ENCODE results near the gene TSGA10IP. TPM values are rescaled to one million over a fixed set of nuclear protein-coding genes. Genes with fewer than 3 reads are reported as not detected.

Gene TSGA10IP
- total and polyA plus RNA-seq, 2 experiments from 2014 or later: not detected

GRCh38 chr11:65992056-65992455 is 46.8 kb downstream of the TSGA10IP start:
- H3K4me2 ChIP-seq (ENCODE audit: unreplicated experiment): no peak overlapping the region
- TF ChIP-seq EZH2phosphoT487 (IDR thresholded peaks at IDR 0.05; ENCODE audit: insufficient read depth, low read depth) (no peak), EZH2 (IDR thresholded peaks at IDR 0.05; ENCODE audit: insufficient read depth, poor library complexity, severe bottlenecking) (no peak)
- no peak overlapping the region for H2AFZ ChIP-seq
- no peaks in the 10 kb centered on the region for H3K79me2 ChIP-seq (ENCODE audit: insufficient read depth)
- no peaks in the 10 kb centered on the region for H3K9me2 ChIP-seq (ENCODE audit: insufficient read depth)
- no peaks in the 10 kb centered on the region for H3K4me1 ChIP-seq (ENCODE audit: insufficient read depth)
- H3K9me3 ChIP-seq (ENCODE audit: low read depth): no peaks in the 10 kb centered on the region
- no peak overlapping the region for H3K4me3 ChIP-seq
- no peaks in the 10 kb centered on the region; the same call in 1 of the 2 replicates for H3K36me3 ChIP-seq (ENCODE audit: low read depth)
- DNase-seq: no peak
- WGBS, 2 experiments (ENCODE audit: low coverage in 1 of 2, low lambda C conversion rate in 2 of 2, missing lambda C conversion rate in 2 of 2): 78 to 81% methylated on average over 5 of the region's 5 CpGs
- no peaks in the 10 kb centered on the region for H3K27me3 ChIP-seq (replicated peaks; ENCODE audit: insufficient read depth)
- peaks cover 11% of the 10 kb centered on the region for H3F3A ChIP-seq (ENCODE audit: insufficient read depth)
- no peak overlapping the region for H3K27ac ChIP-seq
- in situ Hi-C loops (cut with MboI): no loop called here
- H4K20me1 ChIP-seq (ENCODE audit: insufficient read depth): no peaks in the 10 kb centered on the region
- no peak overlapping the region for H3K9ac ChIP-seq

GRCh38 chr11:65997286-65997685 is 52.0 kb downstream of the TSGA10IP start:
- H3K9me3 ChIP-seq (ENCODE audit: low read depth): no peaks in the 10 kb centered on the region
- H4K20me1 ChIP-seq (ENCODE audit: insufficient read depth): no peaks in the 10 kb centered on the region
- H3F3A ChIP-seq (ENCODE audit: insufficient read depth): peaks cover 6% of the 10 kb centered on the region
- no peaks in the 10 kb centered on the region for H3K9me2 ChIP-seq (ENCODE audit: insufficient read depth)
- no peaks in the 10 kb centered on the region for H3K27me3 ChIP-seq (replicated peaks; ENCODE audit: insufficient read depth)
- H3K79me2 ChIP-seq (ENCODE audit: insufficient read depth): peaks cover 47% of the 10 kb centered on the region
- H2AFZ ChIP-seq: no peak overlapping the region
- no peak overlapping the region for H3K4me3 ChIP-seq
- in situ Hi-C loops (cut with MboI): no loop called here
- no peak overlapping the region for H3K27ac ChIP-seq
- no peak for DNase-seq
- WGBS, 2 experiments (ENCODE audit: low coverage in 1 of 2, low lambda C conversion rate in 2 of 2, missing lambda C conversion rate in 2 of 2): 54% methylated on average over 2 of the region's 2 CpGs
- H3K4me2 ChIP-seq (ENCODE audit: unreplicated experiment): no peak overlapping the region
- TF ChIP-seq EZH2phosphoT487 (IDR thresholded peaks at IDR 0.05; ENCODE audit: insufficient read depth, low read depth) (no peak), EZH2 (IDR thresholded peaks at IDR 0.05; ENCODE audit: insufficient read depth, poor library complexity, severe bottlenecking) (no peak)
- H3K4me1 ChIP-seq (ENCODE audit: insufficient read depth): peaks cover 5% of the 10 kb centered on the region
- H3K36me3 ChIP-seq (ENCODE audit: low read depth): peaks cover 16% of the 10 kb centered on the region; the same call in 1 of the 2 replicates
- no peak overlapping the region for H3K9ac ChIP-seq

GRCh38 chr11:66001942-66002647 is 56.8 kb downstream of the TSGA10IP start, which contains the start of the genes BANF1 and EIF1AD:
TSS of gene BANF1 (plus strand) at chr11:66002503. CDS start at chr11:66003251, 748 bp downstream.
TSS of gene EIF1AD (minus strand) at chr11:66002157. CDS start at chr11:66000389, 1,768 bp downstream.
- Histone ChIP-seq H3K9me3 (ENCODE audit: low read depth) (no peaks in the 10 kb centered on the region), H3K79me2 (ENCODE audit: insufficient read depth) (peaks cover 69% of the 10 kb centered on the region), H3K4me3 (peak within 1 kb of the TSS; percentile 86), H3K27me3 (replicated peaks; ENCODE audit: insufficient read depth) (no peaks in the 10 kb centered on the region), H3K9me2 (ENCODE audit: insufficient read depth) (no peaks in the 10 kb centered on the region), H4K20me1 (ENCODE audit: insufficient read depth) (no peaks in the 10 kb centered on the region), H3F3A (ENCODE audit: insufficient read depth) (peaks cover 6% of the 10 kb centered on the region), H3K36me3 (ENCODE audit: low read depth) (peaks cover 24% of the 10 kb centered on the region), H3K4me1 (ENCODE audit: insufficient read depth) (peaks cover 5% of the 10 kb centered on the region), H3K9ac (peak within 1 kb of the TSS; percentile 88), H3K27ac (peak within 1 kb of the TSS; percentile 82), H2AFZ (peak within 1 kb of the TSS; percentile 83), H3K4me2 (ENCODE audit: unreplicated experiment) (peak within 1 kb of the TSS; percentile 91)
- in situ Hi-C loops (cut with MboI): no loop called here
- DNase-seq: peak; percentile 99
- no peak for TF ChIP-seq EZH2 (IDR thresholded peaks at IDR 0.05; ENCODE audit: insufficient read depth, poor library complexity, severe bottlenecking)
- TF ChIP-seq EZH2phosphoT487 (IDR thresholded peaks at IDR 0.05; ENCODE audit: insufficient read depth, low read depth): no peak
- 0 to 1% methylated on average over 46 to 55 of the region's 55 CpGs for WGBS, 2 experiments (ENCODE audit: low coverage in 1 of 2, low lambda C conversion rate in 2 of 2, missing lambda C conversion rate in 2 of 2)

GRCh38 chr11:66002648-66003225 is 57.5 kb downstream of the TSGA10IP start:
- TF ChIP-seq EZH2phosphoT487 (IDR thresholded peaks at IDR 0.05; ENCODE audit: insufficient read depth, low read depth) (no peak), EZH2 (IDR thresholded peaks at IDR 0.05; ENCODE audit: insufficient read depth, poor library complexity, severe bottlenecking) (no peak)
- Histone ChIP-seq H3K4me1 (ENCODE audit: insufficient read depth) (peaks cover 5% of the 10 kb centered on the region), H4K20me1 (ENCODE audit: insufficient read depth) (no peaks in the 10 kb centered on the region), H3K4me3 (peak overlapping the region; percentile 86), H3K9me2 (ENCODE audit: insufficient read depth) (no peaks in the 10 kb centered on the region), H3K9me3 (ENCODE audit: low read depth) (no peaks in the 10 kb centered on the region), H3K27me3 (replicated peaks; ENCODE audit: insufficient read depth) (no peaks in the 10 kb centered on the region), H3K79me2 (ENCODE audit: insufficient read depth) (peaks cover 64% of the 10 kb centered on the region), H3F3A (ENCODE audit: insufficient read depth) (peaks cover 6% of the 10 kb centered on the region), H3K4me2 (ENCODE audit: unreplicated experiment) (peak overlapping the region; percentile 91), H2AFZ (peak overlapping the region; percentile 83), H3K36me3 (ENCODE audit: low read depth) (peaks cover 21% of the 10 kb centered on the region), H3K27ac (peak overlapping the region; percentile 82), H3K9ac (peak overlapping the region; percentile 88)
- 2% methylated on average over 12 to 40 of the region's 40 CpGs for WGBS, 2 experiments (ENCODE audit: low coverage in 1 of 2, low lambda C conversion rate in 2 of 2, missing lambda C conversion rate in 2 of 2)
- in situ Hi-C loops (cut with MboI): no loop called here
- peak; percentile 70 for DNase-seq

All from GM23248 (cell line).